ENCODE results near the gene LRIT2.
"Not testable (repeated sequence)": the region's sequence is repeated elsewhere in the genome, so short reads cannot be mapped to it uniquely, and the experiment has no call there.

LRIT2 gene

DNA sequence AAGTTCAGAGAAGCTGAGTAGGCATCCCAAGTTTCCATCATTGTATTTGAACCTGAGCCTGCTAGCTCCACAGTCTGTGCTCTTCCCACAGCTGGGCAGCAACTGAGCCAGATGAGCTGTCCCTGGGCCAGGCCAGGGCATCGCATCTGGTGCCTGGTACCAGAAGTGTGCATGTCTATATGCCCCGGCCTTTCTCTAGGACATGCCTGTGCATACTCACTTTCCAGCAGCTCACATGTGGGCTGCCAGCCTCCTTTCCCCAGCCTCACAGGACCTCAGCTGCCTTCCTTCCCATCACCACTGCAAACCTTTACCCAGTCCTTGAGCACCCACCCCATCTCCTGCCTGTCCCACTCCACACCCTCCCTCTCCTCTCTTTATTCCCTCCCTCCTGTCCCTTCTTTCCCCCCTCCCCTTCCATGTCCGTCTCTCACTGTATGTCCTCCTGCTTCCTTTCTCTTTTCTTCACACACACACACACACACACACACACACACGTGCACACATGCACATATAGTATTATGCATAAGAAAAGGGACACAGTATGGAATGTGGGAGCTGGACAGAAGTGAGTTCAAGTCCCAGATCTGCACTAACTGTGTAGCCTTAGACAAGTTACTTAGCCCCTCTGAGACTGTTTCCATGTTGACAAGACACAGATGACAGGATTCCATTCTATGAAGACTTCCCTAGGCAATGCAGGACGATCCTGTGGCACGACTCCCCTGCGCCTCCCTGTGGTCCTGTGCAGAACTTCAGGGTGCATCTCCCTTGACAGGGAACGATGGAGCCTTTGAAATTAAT is 20.1 kb downstream of the LRIT2 start:
- FAIRE-seq, result no peak

DNA sequence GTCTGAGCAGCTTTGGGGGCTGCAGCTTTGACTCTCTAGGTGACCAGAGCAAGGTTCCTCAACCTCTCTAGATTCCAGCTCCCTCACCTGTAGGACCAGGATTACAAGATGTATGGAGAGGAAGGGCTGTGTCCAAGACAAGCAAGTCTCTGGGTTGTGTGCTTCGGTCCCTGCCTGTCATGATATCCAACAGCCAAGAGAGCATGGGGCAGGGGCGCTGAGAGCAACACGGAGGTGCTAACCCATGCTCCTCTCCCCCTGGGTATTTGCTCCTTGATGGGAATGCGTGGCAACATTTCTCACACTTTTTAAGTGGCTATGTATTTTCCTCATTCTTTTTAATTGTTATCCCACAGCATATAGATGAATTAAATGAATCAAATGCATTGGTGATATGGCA is 20.7 kb downstream of the LRIT2 start:
- no peak for FAIRE-seq

DNA sequence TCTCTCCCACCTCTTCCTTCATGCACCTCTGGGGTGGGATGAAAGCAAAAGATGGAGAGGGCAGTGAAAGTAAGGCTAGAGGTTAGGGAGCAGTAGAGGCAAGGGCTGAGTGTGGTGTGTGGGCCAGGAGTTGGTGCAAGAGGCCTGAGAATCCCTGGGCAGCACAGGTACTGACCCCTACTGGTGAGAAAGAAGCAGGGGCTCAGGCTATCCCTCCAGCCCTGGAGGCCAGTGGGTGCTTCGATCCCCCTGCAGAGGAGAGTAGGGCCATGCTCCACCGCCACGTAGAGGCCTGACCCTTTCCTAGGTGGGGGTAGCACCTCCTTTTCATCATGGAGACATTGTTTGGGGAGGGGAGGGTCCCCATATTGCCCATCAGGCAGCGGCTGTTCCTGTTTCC is 21.2 kb downstream of the LRIT2 start:
- no peak for FAIRE-seq

DNA sequence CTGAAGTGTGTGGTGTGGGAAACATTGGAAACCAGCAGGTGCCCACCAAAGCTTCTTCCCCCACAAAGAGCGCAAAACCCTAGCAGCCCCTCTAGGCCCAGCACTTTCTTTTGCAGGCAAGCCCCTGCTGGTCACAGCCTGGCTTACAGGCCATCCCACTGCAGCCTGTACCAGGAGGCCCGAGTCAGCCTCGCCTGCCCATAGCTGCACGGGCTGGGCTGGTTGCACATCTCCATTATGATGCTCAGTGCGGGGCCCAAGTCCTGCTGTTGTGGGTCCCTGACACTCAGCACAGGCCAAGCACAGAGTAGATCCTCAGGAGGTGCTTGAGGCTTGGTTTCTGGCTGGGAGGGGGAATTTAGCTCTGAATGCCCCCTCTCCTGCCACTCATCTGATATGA is 23.0 kb downstream of the LRIT2 start:
- no peak for FAIRE-seq

DNA sequence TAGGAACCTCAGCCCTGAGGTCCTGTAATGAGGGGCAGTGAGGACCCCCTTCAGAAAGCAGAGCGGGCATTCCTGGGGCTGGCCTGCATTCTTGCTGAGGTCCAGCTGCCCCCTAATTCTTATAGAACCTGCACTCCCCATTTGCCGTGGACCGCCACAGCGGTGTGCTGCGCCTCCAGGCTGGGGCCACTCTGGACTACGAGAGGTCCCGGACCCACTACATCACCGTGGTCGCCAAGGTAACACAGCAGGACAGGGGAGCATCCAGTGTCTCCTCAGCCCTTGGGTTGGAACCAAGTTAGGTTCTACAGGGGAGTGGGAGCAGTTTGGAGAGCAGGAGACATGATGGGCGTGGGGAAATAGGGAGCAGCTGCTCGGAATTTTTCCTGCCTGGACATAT is 23.7 kb downstream of the LRIT2 start:
- FAIRE-seq, result no peak

DNA sequence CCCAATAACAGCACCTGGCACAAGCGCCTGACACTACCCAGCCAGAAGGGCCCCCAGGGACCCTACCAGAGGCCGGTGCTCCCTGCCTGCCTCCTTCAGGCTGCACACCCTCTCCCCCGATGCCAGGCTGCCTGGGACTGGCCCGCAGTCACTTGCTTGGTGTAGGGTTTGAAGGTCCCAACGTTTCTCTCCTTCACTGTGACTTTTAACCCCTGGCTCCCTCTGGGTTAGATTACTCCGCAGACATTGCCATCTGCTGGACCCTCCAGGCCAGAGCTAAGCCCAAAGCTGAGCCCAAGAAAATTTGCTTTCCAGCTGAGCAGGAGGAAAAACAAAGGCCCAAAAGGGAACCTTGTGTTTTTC is 24.1 kb downstream of the LRIT2 start:
- no peak for FAIRE-seq

DNA sequence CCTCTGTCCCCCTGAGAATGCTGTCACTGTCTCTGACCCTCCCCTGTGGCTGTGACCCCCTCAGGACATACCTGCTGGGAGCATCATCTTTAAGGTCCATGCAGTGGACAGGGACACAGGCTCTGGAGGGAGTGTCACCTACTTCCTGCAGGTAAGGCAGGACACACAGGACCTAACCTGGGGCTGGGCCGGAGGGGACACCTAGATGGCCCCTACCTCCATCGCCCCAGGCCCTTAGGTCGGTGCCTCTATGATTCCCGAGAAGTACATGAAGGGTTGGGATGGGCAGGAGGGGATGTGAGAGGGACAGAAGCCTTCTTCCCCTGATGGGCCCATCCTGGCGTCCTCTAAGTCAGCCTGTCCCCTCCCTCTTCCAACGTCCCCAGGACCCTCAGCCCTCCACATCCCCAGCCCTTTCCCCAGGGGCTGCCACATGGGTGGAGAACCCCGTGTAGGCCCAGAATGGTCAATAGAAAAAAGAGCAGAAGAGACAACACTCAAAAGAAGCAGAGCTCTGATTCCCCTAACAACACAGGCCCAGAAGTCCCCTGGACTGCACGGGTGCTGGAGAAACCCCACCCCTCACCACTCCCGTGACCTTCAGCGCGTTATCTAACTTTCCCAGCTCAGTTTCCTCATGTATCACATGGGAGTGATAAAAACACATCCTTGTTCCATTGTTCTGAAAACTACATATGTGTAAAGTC is 24.7 kb downstream of the LRIT2 start:
- FAIRE-seq, result no peak

DNA sequence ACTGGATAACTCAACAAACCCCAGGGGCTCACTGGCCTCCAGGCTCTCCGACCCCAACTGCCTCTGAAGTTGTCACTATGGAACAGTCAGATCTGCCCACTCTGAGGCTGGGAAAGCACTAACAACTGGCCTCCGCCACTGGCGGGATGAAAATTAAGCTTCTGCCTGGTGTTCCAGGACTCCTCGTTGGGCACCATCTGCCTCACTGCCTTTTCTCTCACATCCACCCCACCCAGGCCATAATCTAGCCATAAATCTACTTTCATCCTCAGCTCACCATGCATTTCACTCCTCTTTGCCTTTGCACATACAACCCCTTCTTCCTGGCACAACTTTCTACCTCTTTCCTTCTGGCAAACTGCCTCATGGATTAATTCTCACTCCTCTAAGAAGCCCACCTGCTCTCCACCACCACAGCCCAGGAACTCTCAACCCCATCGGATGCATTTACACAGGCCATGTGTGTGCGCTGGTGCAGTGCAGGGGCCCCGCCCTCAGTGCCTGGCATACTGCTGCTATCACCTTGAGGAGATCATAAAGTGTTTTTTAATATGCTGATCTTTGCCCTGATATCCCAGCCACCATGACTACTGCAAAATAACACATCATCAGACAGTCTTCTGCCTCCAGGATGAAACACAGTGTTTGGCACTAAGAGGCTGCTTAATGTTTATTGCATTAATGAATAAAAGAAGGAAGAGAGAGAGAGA is 27.0 kb downstream of the LRIT2 start:
- FAIRE-seq, result no peak

DNA sequence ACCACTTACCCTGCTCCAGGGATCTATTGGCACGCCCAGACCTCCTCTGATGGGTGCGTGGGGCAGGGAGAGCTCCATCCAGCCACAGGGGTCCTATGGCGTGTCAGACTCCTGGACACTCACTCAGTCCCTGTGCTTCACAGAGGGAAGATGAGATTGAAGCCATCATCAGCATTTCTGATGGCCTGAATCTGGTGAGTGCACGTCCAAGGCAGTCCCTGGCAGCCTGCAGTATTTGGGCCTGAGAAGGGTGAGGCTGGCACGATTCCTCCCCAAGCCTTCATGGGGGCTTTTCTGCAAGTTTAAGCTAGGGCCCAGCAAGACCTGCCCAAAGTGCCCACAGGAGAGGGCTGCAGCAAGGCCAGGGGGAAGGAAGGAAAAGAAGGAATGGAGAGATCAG is 27.7 kb downstream of the LRIT2 start:
- no peak for FAIRE-seq

DNA sequence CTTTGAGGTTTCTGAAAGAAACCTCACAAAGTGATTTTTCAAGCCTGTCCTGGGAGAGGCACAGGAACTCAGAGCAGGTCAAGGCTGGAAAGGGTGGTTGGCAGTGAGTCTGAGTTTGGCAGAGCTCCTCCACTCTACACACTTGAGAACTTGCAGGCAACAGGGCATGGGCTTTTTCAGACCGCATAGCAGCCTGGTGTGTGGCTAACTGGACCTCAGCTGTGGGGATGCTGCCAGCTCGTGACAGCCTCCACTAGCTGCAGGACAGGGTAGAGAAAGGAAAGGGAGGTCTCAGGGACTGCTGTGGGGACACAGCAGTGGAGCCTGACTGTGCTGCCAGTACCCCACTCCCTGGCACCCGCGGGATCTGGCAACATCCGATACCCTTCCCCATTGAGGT is 28.4 kb downstream of the LRIT2 start:
- FAIRE-seq, result no peak

DNA sequence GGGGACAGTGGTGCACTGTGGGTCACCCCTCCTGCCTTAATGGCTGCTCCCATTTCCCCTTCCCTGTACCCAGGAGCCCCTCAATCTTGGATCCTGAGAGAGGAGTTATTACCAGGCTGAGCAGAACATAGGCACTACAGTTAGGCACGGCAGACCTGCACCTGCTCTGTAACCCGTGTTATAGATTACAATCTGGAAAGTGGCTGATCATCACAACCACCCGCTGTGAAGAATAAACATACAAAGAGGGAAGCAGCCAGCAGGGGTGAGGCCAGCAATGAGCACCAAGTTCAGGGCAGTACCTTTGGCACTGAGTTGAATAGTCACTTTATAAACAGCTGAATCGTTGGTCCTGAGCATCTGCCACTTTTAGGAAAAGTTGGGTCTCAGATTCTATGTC is 29.3 kb downstream of the LRIT2 start:
- FAIRE-seq, result no peak

DNA sequence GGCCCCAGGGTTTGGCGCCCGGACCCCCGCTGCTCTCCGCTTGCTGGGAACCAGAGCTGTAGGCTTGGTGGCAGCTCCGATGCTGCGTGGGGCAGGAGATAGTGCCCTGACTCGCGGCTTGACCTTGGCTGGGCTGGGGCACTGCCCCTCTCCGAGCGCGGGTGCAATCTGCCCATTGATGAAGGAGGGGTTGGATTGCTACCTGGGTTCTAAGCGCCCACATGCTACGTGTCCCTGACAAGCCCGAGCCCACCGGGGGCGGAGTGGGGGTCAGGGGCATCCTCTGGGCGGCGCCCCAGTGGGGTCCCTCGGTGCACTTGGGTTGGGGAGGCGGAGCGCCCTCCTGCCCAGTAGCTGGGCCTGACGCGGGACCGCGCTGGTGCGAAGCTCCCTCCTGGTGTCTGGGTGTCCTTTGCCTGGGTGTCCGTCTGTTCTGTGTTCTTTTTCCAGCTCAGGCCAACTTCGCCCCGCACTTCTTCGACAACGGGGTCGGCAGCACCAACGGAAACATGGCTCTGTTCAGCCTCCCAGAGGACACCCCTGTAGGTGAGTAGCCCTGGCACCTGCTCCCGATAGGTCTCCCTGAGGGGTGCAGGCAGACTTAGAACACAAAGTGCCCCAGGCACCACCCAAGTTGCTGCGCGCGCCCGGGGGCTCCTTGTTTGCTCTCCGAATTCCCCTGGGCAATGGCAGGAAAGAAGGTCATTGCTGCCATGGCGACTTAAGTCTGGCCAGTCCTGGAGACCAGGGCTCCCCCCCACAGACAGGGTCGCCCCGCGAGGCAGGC is 30.1 kb downstream of the LRIT2 start:
- FAIRE-seq, result no peak

DNA sequence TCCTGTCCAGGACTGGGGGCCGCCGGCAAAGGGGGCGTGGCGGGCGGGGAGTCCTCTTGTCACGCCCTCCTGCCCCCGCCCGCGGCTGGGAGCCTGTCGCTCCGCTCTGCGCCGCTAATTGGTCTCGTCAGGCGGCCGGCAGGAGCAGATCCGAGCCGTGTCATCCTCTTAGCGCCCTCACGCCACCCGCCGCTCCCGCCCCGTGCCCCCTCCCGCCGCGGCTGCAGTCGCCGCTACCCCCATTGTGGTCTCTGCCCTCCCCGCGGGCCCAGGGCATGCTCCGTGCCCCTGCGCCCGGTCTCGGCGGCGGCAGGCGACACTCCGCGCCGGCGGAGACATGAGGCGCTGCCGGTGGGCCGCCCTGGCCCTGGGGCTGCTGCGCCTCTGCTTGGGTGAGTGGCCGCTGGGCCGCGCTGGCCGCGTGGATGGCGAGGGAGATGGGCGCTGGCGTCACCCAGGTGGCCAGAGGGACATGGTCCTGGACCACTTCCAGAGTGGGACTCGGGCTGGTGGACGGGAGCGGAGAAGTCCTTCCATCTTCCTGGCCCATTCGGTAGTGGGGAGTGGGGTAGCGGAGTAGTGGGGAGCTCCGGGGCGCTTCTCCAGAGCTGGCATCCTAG is 30.8 kb downstream of the LRIT2 start, which contains the start of gene CDHR1:
Gene CDHR1 (plus strand): TSS at position 114 of the 620 bp plus-strand sequence. CDS start 224 bp downstream, at position 338.
- FAIRE-seq, result no peak

DNA sequence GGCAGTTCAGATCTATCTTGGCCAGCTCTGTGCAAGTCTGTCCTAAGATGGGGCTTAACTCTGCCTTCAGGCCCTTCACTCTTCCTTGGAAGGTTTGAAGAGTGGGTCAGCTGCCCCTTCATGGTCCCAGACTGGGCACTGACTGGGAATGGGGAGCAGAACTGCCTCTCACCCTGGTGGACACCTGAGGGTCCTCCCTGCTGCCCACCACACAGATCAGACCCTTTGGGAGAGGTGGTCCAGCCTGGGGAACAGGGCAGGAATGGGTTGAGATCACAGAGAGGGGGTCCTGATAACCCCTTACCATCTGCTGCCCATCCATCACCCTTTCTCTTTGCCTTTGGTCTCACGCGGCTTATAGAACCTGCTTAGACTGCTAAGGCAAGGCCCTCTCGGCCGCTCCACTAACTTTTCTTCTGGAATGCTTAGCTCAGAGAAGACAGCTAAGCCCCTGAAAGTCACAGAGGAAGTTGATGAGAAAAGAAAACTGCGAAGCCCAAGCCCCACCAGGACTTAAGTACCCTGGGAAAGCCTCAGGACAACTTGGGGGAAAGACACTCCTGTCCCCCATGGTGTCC is 31.4 kb downstream of the LRIT2 start:
- FAIRE-seq, result no peak

DNA sequence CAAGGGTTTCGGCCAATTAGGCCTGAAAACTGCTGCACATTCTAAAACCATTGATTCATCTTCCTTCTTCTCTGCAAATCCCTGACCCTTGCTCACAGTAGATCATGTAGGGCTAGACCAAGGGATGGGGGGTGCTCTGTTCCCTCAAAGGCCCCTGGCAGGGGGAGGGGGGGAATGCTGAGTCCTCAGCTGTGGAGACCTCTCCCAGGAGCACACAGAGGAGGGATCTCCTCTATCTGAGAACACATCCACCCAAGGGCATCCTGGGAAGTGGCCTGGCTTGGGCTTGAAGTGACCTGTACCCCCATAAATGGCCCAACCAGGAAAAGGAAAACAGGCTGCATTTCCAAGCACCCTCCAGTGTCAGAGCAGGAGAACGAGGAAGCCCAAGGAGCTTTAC is 32.0 kb downstream of the LRIT2 start:
- no peak for FAIRE-seq

DNA sequence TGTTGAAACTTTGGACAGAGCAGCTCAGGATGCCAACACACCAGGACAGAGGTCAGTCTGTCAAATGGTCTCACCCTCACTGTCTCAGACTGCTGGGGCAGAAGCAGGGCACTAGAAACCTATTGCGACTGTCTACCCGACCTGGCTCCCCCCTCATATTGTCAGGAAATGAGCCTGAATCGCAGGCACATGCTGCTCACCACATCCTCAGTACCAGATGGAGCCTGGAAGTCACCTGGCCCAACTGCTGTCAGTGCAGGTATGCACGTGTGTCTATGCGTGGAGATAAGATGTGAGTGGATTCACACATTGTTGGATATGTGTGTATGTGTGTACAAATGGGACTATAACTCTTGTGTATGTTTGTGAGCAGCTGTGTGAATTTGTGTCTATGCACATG is 34.2 kb downstream of the LRIT2 start:
- FAIRE-seq, result no peak

DNA sequence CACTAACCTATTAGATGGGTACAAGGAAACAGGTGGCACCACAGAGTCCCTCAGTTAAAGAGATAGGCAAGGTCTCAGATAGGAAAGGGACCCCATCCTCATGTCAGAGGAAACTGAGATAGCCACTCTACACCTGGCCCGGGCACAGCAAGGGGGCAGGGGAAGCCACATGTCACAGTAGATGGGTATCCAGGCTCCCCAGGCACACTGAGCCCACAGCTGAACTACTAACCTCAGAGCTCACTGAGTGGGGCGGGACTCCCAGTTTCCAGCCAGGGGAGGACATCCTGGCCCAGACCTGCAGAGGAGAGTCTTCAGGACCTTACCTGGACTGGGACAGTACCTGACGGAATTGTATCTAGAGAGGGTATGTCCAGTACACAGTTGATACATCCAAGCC is 34.7 kb downstream of the LRIT2 start:
- FAIRE-seq, result no peak

DNA sequence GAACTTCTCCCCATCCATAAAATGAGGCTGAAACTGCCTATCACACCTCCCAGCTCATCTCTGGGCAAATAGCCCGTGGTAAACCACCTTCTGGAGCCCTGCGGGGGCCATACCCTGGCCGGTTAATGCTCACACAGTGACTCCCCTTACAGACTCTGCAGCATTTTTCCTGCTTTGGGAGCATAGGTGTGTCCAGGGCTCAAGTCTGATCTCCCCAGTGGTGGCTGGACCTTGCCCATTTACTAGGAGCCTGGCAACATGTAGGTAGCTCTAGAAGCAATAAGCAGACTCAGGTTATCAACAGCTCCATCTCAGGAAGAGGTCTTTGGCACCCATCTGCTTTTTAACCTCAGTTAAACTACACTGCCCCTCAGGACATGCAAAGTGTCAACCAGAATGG is 36.5 kb downstream of the LRIT2 start:
- FAIRE-seq, result no peak

DNA sequence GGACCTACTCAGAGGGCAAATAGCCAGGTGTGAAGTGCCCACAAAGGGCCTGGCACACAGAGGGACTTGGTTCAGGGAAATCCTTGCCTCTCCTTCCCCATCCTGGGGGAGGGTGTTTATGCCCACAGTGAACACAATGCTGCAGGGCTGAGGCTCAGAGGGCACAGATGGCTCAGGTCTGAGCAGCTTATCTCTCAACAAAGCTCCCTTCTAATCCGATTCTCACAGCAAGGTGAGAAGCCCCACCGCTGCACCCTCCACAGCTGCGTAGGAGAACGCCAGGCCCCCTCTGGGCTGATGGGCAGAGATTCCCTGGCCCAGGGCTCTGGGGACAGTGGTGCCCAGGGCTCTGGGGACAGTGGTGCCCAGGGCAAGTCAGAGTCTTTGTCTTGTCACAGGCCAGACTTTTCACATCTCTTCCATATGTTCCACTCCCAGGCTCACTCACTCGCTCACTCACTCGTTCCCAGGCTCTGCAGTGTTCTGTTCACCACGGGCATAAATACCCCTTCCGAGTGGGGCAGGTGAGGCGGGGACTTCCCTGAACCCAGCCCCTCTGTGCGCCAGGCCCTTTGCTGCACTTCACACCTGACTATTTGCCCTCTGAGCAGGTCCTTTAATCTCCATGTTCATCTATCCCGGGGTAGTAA is 39.7 kb downstream of the LRIT2 start:
- FAIRE-seq, result no peak

DNA sequence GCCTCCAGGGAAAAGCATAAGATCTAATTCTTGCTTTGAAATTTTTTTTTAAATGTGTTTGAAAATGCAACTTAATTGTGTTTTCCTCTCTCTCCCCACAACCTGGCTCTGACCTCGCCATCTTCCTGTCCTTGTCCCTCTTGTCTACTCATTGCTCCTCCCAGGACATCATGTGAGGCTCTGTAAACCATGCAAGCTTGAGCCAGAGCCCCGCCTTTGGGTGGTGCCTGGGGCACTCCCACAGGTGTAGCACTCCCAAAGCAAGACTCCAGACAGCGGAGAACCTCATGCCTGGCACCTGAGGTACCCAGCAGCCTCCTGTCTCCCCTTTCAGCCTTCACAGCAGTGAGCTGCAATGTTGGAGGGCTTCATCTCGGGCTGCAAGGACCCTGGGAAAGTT is 40.8 kb downstream of the LRIT2 start:
- FAIRE-seq, result no peak

DNA sequence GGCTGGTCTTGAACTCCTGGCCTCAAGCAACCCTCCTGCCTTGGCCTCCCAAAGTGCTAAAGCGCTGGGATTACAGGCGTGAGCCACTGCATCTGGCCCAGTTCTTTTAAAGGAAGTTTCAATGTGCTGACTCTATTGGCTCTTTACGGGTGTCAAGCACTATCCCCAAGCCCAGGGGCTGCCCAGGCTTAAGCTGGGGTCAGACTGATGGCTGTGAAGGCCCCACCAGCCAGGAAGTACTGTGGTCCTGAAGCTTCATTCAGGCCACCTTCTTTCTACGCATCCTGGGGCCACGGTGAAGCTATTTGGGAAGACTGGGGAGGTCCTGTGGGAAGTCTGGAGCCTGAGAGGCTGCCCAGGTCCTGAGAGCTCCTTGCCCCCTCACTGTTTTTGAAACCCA is 43.7 kb downstream of the LRIT2 start:
- FAIRE-seq, result no peak

DNA sequence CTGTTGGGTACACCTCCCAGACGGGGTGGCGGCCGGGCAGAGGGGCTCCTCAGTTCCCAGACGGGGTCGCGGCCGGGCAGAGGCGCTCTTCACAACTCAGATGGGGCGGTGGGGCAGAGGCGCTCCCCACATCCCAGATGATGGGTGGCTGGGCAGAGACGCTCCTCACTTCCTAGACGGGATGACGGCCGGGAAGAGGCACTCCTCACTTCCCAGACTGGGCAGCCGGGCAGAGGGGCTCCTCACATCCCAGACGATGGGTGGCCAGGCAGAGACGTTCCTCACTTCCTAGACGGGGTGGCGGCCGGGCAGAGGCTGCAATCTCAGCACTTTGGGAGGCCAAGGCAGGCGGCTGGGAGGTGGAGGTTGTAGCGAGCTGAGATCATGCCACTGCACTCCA is 45.0 kb downstream of the LRIT2 start:
- not testable (repeated sequence) for FAIRE-seq
